Kidney (tissue), 14 donors: ENCODE results near the gene SLC1A7. TPM values are rescaled to one million over a fixed set of nuclear protein-coding genes. Genes with fewer than 3 reads are reported as not detected.
A peak's percentile ranks its signal among the peaks of the same experiment; 100 is the strongest.

ENCODE experiments used
- DNase-seq, 5 donors: peaks; one replicate each; pipeline ENCODE4 v3.0.0-alpha.2; 2013 to 2020
- FAIRE-seq: peaks from 2 replicates; lab custom pipeline; 2012; peaks lifted over from hg19 to GRCh38; lab: Jason Lieb, UNC
- H3K27ac ChIP-seq, 2 donors: one replicate each; pipeline ENCODE4 v1.7.0; 2013; ENCODE audit warnings: low read depth in 2 of 2, low read length in 2 of 2, inconsistent platforms in 1 of 2
- H3K27me3 ChIP-seq: one replicate; pipeline ENCODE4 v1.7.1; 2013; ENCODE audit warnings: low read length, inconsistent platforms; ENCODE audit not compliant: control insufficient read depth, insufficient read depth
- H3K36me3 ChIP-seq, 3 donors: one replicate each; pipeline versions ENCODE4 v1.7.0 to v1.7.1; 2013; ENCODE audit warnings: low read length in 3 of 3, control low read depth in 1 of 3, inconsistent platforms in 1 of 3; ENCODE audit not compliant: insufficient read depth in 3 of 3, control insufficient read depth in 2 of 3
- H3K4me1 ChIP-seq, 3 donors: one replicate each; pipeline versions ENCODE4 v1.7.0 to v1.7.1; 2013; ENCODE audit warnings: low read length in 3 of 3, inconsistent platforms in 1 of 3, low read depth in 1 of 3; ENCODE audit not compliant: control insufficient read depth in 2 of 3, insufficient read depth in 2 of 3
- H3K4me3 ChIP-seq, 3 donors: one replicate each; pipeline versions ENCODE4 v1.7.0 to v1.8.1; 2013; ENCODE audit warnings: low read length in 3 of 3, control low read depth in 1 of 3, inconsistent platforms in 1 of 3
- H3K9ac ChIP-seq, 3 donors: one replicate each; pipeline versions ENCODE4 v1.7.0 to v1.7.1; 2013; ENCODE audit warnings: low read length in 3 of 3, control low read depth in 1 of 3, inconsistent platforms in 1 of 3
- H3K9me3 ChIP-seq, 3 donors: one replicate each; pipeline versions ENCODE4 v1.7.0 to v1.7.1; 2013; ENCODE audit warnings: low read length in 3 of 3, control low read depth in 1 of 3, inconsistent platforms in 1 of 3; ENCODE audit not compliant: control insufficient read depth in 2 of 3, insufficient read depth in 1 of 3
- CTCF ChIP-seq: IDR thresholded peaks from 3 replicates; pipeline ENCODE4 v1.5.1; 2012; ENCODE audit warnings: mild to moderate bottlenecking, moderate library complexity, borderline replicate concordance; ENCODE audit not compliant: insufficient read depth; ENCODE audit errors: extremely low read depth
- intact Hi-C: fragments of 100-400 bp; cut with DNase I; formaldehyde crosslinking; loops from one replicate; pipeline ENCODE4 v1.11.1; 2022
- polyA plus RNA-seq: library from polyadenylated mRNA; stranded (reverse); fragments of 350-450 nt; fragmentation: Illumina TruSeq; extraction: RNeasy Lipid Tissue Mini Kit (QIAGEN cat#74804); gene quantifications from one replicate; pipeline ENCODE4 v1.2.3, GENCODE V29; 2014; ENCODE audit warnings: low read depth, low replicate concordance; ENCODE audit not compliant: insufficient read depth
- total RNA-seq: library from RNA; stranded (reverse); fragmentation: NEBNext Ultra II Directional; extraction: Animal tissue kit (Norgen Biotek cat#: 25700); gene quantifications from one replicate; pipeline ENCODE4 v1.2.1, GENCODE V29; 2021
- donor health status: control.
- donor health status: control.
- donor health status: control.
- donor health status: control.
- donor health status: control.
- donor health status: DM: yes; HTN: yes; CAD: no.
- donor health status: Normal renal cell carcinoma (clear cell type).

Gene SLC1A7
- total and polyA plus RNA-seq, 2 donors from 2014 or later, result 1.0 TPM; not detected in 1

- Histone ChIP-seq H3K27ac (no peak overlapping the region), H3K27me3 (no peaks in the 10 kb centered on the region), H3K9me3 (peaks cover 0 to 6% (median 0%) of the 10 kb centered on the region in 3 donors), H3K36me3 (no peaks in the 10 kb centered on the region), H3K9ac (no peak overlapping the region), H3K4me1 (peaks cover 0 to under 1% (median 0%) of the 10 kb centered on the region in 3 donors), H3K4me3 (no peak overlapping the region)
- TF ChIP-seq CTCF, result no peak
- FAIRE-seq (no peak), DNase-seq (peak in 2 of 5 donors; percentile 26 to 56)
- intact Hi-C loops, result no loop called here
Measured at GRCh38 chr1:53134961-53135734, 7.3 kb downstream of the SLC1A7 start.

GRCh38 chr1:53134042-53134485 lies 8.4 kb downstream of the SLC1A7 start:
- Histone ChIP-seq H3K4me1 (no peaks in the 10 kb centered on the region), H3K27me3 (no peaks in the 10 kb centered on the region), H3K9me3 (peaks cover 0 to 6% (median 0%) of the 10 kb centered on the region in 3 donors), H3K27ac (no peak overlapping the region), H3K4me3 (no peak overlapping the region), H3K9ac (no peak overlapping the region), H3K36me3 (no peaks in the 10 kb centered on the region)
- intact Hi-C loops, result no loop called here
- FAIRE-seq, result no peak
- DNase-seq, result peak in 2 of 5 donors; percentile 6 to 24
- no peak for TF ChIP-seq CTCF

- intact Hi-C loops, result no loop called here
- Histone ChIP-seq H3K4me3 (no peak overlapping the region), H3K36me3 (no peaks in the 10 kb centered on the region), H3K9ac (no peak overlapping the region), H3K27ac (no peak overlapping the region), H3K9me3 (peaks cover 0 to 6% (median 0%) of the 10 kb centered on the region in 3 donors), H3K4me1 (no peaks in the 10 kb centered on the region), H3K27me3 (no peaks in the 10 kb centered on the region)
- no peak for FAIRE-seq
- peak in 1 of 5 donors; percentile 11 for DNase-seq
- no peak for TF ChIP-seq CTCF
Measured at GRCh38 chr1:53133261-53134041, 9.0 kb downstream of the SLC1A7 start.
